GM23248 (cell line): Measurements from ENCODE around the gene GNAQ.

ENCODE experiments used
- EZH2 ChIP-seq: fragments of 200-600 bp; sonication (generic); IDR thresholded peaks from 2 replicates; pipeline ENCODE4 v1.6.1; 2018; ENCODE audit warnings: antibody characterized with exemption, mild to moderate bottlenecking; ENCODE audit not compliant: insufficient read depth, poor library complexity, severe bottlenecking
- EZH2phosphoT487 ChIP-seq: fragments of 200-600 bp; sonication (generic); IDR thresholded peaks from 2 replicates; pipeline ENCODE4 v1.6.1; 2018; ENCODE audit warnings: antibody characterized with exemption, moderate library complexity, mild to moderate bottlenecking, low read depth; ENCODE audit not compliant: insufficient read depth

DNA sequence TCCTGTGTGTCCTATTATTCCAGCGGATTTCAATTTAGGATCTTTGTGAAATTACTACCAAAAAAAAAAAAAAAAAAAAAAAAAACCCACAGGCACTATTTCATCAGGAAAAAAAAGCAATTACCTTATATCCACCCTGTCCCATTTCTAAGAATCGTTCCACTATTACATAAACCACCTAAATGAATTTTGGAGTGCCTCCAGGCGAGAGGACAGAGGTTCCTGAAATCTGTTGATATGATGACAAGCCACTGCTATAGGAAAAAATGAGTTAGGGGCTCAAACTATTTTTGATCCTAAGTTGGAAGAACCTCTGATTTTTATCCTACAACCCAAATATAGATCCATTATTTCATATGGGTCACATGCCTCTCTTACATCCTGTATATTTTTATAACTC, 177.9 kb downstream of the GNAQ start:
- no peak for TF ChIP-seq EZH2phosphoT487
- no peak for TF ChIP-seq EZH2
